T-helper 2 cell treated with Interferon-gamma antibody and Interleukin-4, amounts not matched to agents 5 μg/mL and 100 μg/mL, for 36 hours (primary cell): ENCODE measurements around the gene ASXL3.

Source experiments
- DNase-seq: peaks from one replicate; pipeline ENCODE4 v3.0.0; 2021; ENCODE audit warnings: low spot score
- H3K27ac Mint-ChIP-seq: one replicate; pipeline ENCODE4 v1.8.0; 2021; ENCODE audit warnings: mild to moderate bottlenecking, mixed read lengths
- H3K27me3 Mint-ChIP-seq: one replicate; pipeline ENCODE4 v1.8.0; 2021; ENCODE audit warnings: low read depth, mixed read lengths
- H3K36me3 Mint-ChIP-seq: one replicate; pipeline ENCODE4 v1.8.0; 2021; ENCODE audit warnings: low read depth, mixed read lengths
- H3K4me1 Mint-ChIP-seq: one replicate; pipeline ENCODE4 v1.8.0; 2021; ENCODE audit warnings: low read depth, mixed read lengths
- H3K4me3 Mint-ChIP-seq: one replicate; pipeline ENCODE4 v1.8.0; 2022; ENCODE audit warnings: mild to moderate bottlenecking, moderate library complexity, mixed read lengths
- H3K9me3 Mint-ChIP-seq: one replicate; pipeline ENCODE4 v1.8.0; 2021; ENCODE audit warnings: mixed read lengths

ASXL3 gene

GRCh38 chr18:33741760-33742159 is 163.7 kb downstream of the ASXL3 start:
- H3K36me3 Mint-ChIP-seq, result no peaks in the 10 kb centered on the region
- H3K27ac Mint-ChIP-seq, result no peak overlapping the region
- H3K9me3 Mint-ChIP-seq, result peaks cover 16% of the 10 kb centered on the region
- no peaks in the 10 kb centered on the region for H3K4me1 Mint-ChIP-seq
- no peaks in the 10 kb centered on the region for H3K27me3 Mint-ChIP-seq
- DNase-seq, result no peak
- no peak overlapping the region for H3K4me3 Mint-ChIP-seq

GRCh38 chr18:33744032-33744697 is 166.1 kb downstream of the ASXL3 start:
- H3K9me3 Mint-ChIP-seq, result peaks cover 16% of the 10 kb centered on the region
- no peak overlapping the region for H3K27ac Mint-ChIP-seq
- no peaks in the 10 kb centered on the region for H3K36me3 Mint-ChIP-seq
- DNase-seq, result no peak
- no peaks in the 10 kb centered on the region for H3K27me3 Mint-ChIP-seq
- H3K4me1 Mint-ChIP-seq, result no peaks in the 10 kb centered on the region
- H3K4me3 Mint-ChIP-seq, result no peak overlapping the region

GRCh38 chr18:33745151-33745795 is 167.3 kb downstream of the ASXL3 start:
- Mint-ChIP-seq H3K4me1 (no peaks in the 10 kb centered on the region), H3K9me3 (peaks cover 12% of the 10 kb centered on the region), H3K4me3 (no peak overlapping the region), H3K27me3 (no peaks in the 10 kb centered on the region), H3K27ac (no peak overlapping the region), H3K36me3 (no peaks in the 10 kb centered on the region)
- DNase-seq, result no peak

GRCh38 chr18:33745871-33746545 is 168.0 kb downstream of the ASXL3 start:
- H3K4me1 Mint-ChIP-seq, result no peaks in the 10 kb centered on the region
- H3K27ac Mint-ChIP-seq, result no peak overlapping the region
- H3K4me3 Mint-ChIP-seq, result no peak overlapping the region
- no peak for DNase-seq
- no peaks in the 10 kb centered on the region for H3K36me3 Mint-ChIP-seq
- H3K9me3 Mint-ChIP-seq, result peaks cover 12% of the 10 kb centered on the region
- H3K27me3 Mint-ChIP-seq, result no peaks in the 10 kb centered on the region

- no peak overlapping the region for H3K27ac Mint-ChIP-seq
- H3K4me1 Mint-ChIP-seq, result no peaks in the 10 kb centered on the region
- no peak overlapping the region for H3K4me3 Mint-ChIP-seq
- no peaks in the 10 kb centered on the region for H3K36me3 Mint-ChIP-seq
- no peak for DNase-seq
- H3K9me3 Mint-ChIP-seq, result no peaks in the 10 kb centered on the region
- H3K27me3 Mint-ChIP-seq, result no peaks in the 10 kb centered on the region
Observed at GRCh38 chr18:33749834-33750233, 171.8 kb downstream of the ASXL3 start.

GRCh38 chr18:33750366-33750765 is 172.3 kb downstream of the ASXL3 start:
- no peak for DNase-seq
- no peak overlapping the region for H3K4me3 Mint-ChIP-seq
- H3K9me3 Mint-ChIP-seq, result no peaks in the 10 kb centered on the region
- no peaks in the 10 kb centered on the region for H3K27me3 Mint-ChIP-seq
- H3K4me1 Mint-ChIP-seq, result no peaks in the 10 kb centered on the region
- no peaks in the 10 kb centered on the region for H3K36me3 Mint-ChIP-seq
- no peak overlapping the region for H3K27ac Mint-ChIP-seq

GRCh38 chr18:33751613-33752221 is 173.7 kb downstream of the ASXL3 start:
- no peak overlapping the region for H3K27ac Mint-ChIP-seq
- no peak for DNase-seq
- no peaks in the 10 kb centered on the region for H3K9me3 Mint-ChIP-seq
- H3K4me1 Mint-ChIP-seq, result no peaks in the 10 kb centered on the region
- no peaks in the 10 kb centered on the region for H3K36me3 Mint-ChIP-seq
- no peak overlapping the region for H3K4me3 Mint-ChIP-seq
- H3K27me3 Mint-ChIP-seq, result no peaks in the 10 kb centered on the region

- H3K36me3 Mint-ChIP-seq, result no peaks in the 10 kb centered on the region
- no peaks in the 10 kb centered on the region for H3K4me1 Mint-ChIP-seq
- no peak overlapping the region for H3K4me3 Mint-ChIP-seq
- DNase-seq, result no peak
- H3K27ac Mint-ChIP-seq, result no peak overlapping the region
- H3K9me3 Mint-ChIP-seq, result peaks cover 3% of the 10 kb centered on the region
- H3K27me3 Mint-ChIP-seq, result no peaks in the 10 kb centered on the region
Observed at GRCh38 chr18:33755391-33755790, 177.4 kb downstream of the ASXL3 start.

GRCh38 chr18:33755931-33756560 is 178.0 kb downstream of the ASXL3 start:
- Mint-ChIP-seq H3K27me3 (no peaks in the 10 kb centered on the region), H3K27ac (no peak overlapping the region), H3K4me1 (no peaks in the 10 kb centered on the region), H3K9me3 (peaks cover 3% of the 10 kb centered on the region), H3K36me3 (no peaks in the 10 kb centered on the region), H3K4me3 (no peak overlapping the region)
- no peak for DNase-seq

- Mint-ChIP-seq H3K36me3 (no peaks in the 10 kb centered on the region), H3K9me3 (peaks cover 3% of the 10 kb centered on the region), H3K27ac (no peak overlapping the region), H3K27me3 (no peaks in the 10 kb centered on the region), H3K4me1 (no peaks in the 10 kb centered on the region), H3K4me3 (no peak overlapping the region)
- DNase-seq, result no peak
Observed at GRCh38 chr18:33757037-33757436, 179.0 kb downstream of the ASXL3 start.

- Mint-ChIP-seq H3K9me3 (peaks cover 3% of the 10 kb centered on the region), H3K4me1 (no peaks in the 10 kb centered on the region), H3K27me3 (no peaks in the 10 kb centered on the region), H3K36me3 (no peaks in the 10 kb centered on the region), H3K4me3 (no peak overlapping the region), H3K27ac (no peak overlapping the region)
- no peak for DNase-seq
Observed at GRCh38 chr18:33761363-33761762, 183.3 kb downstream of the ASXL3 start.

GRCh38 chr18:33781429-33781828 is 203.4 kb downstream of the ASXL3 start:
- H3K27ac Mint-ChIP-seq, result no peak overlapping the region
- H3K36me3 Mint-ChIP-seq, result no peaks in the 10 kb centered on the region
- H3K4me1 Mint-ChIP-seq, result no peaks in the 10 kb centered on the region
- no peak for DNase-seq
- H3K27me3 Mint-ChIP-seq, result no peaks in the 10 kb centered on the region
- peaks cover 19% of the 10 kb centered on the region for H3K9me3 Mint-ChIP-seq
- H3K4me3 Mint-ChIP-seq, result no peak overlapping the region
